MCF 10A (cell line): Measurements from ENCODE around the gene PPFIA2. TPM values are rescaled to one million over a fixed set of nuclear protein-coding genes. Genes with fewer than 3 reads are reported as not detected.

Experiments
- BruUV-seq: library from RNA; stranded (reverse); fragments of 400-500 nt; replicated peaks from 2 replicates; lab custom pipeline; 2021; lab: Mats Ljungman, UMichigan
- CTCF ChIA-PET: fragments of 300-600 bp; sonication (Branson Sonifier 250); formaldehyde crosslinking; extraction: SDS; loops from one replicate; lab custom pipeline; 2021; ENCODE audit warnings: antibody characterized with exemption, inconsistent platforms; lab: Yijun Ruan, JAX
- POLR2A ChIA-PET: fragments of 300-600, 350-650 bp; sonication (Branson Sonifier 250); formaldehyde crosslinking; extraction: SDS; loops from one replicate; lab custom pipeline; 2020; ENCODE audit warnings: antibody characterized with exemption, inconsistent platforms; lab: Yijun Ruan, JAX
- DNase-seq: peaks from one replicate; pipeline ENCODE4 v3.0.0-alpha.2; 2018; ENCODE audit not compliant: unreplicated experiment
- H3K27ac Mint-ChIP-seq: one replicate; pipeline ENCODE4 v1.8.0; 2022; ENCODE audit warnings: mild to moderate bottlenecking, low read depth, mixed read lengths; ENCODE audit not compliant: unreplicated experiment
- H3K27me3 Mint-ChIP-seq: one replicate; pipeline ENCODE4 v1.8.0; 2022; ENCODE audit warnings: mixed read lengths; ENCODE audit not compliant: insufficient read depth, unreplicated experiment
- H3K36me3 Mint-ChIP-seq: one replicate; pipeline ENCODE4 v1.8.0; 2022; ENCODE audit warnings: mild to moderate bottlenecking, moderate library complexity, mixed read lengths; ENCODE audit not compliant: insufficient read depth, unreplicated experiment
- H3K4me1 Mint-ChIP-seq: one replicate; pipeline ENCODE4 v1.8.0; 2022; ENCODE audit warnings: mixed read lengths; ENCODE audit not compliant: insufficient read depth, unreplicated experiment
- H3K4me3 Mint-ChIP-seq: one replicate; pipeline ENCODE4 v1.8.0; 2022; ENCODE audit warnings: mild to moderate bottlenecking, moderate library complexity, mixed read lengths; ENCODE audit not compliant: unreplicated experiment
- H3K9me3 Mint-ChIP-seq: one replicate; pipeline ENCODE4 v1.8.0; 2022; ENCODE audit warnings: mixed read lengths; ENCODE audit not compliant: unreplicated experiment
- CTCF ChIP-seq: fragments of 200-600 bp; IDR thresholded peaks from one replicate; pipeline ENCODE4 v1.8.0; 2022; ENCODE audit warnings: antibody characterized with exemption, mild to moderate bottlenecking; ENCODE audit not compliant: unreplicated experiment
- intact Hi-C: fragments of 100-400 bp; cut with micrococcal nuclease; formaldehyde crosslinking; loops from 2 replicates; pipeline ENCODE4 v1.14.1; 2022
- total RNA-seq: library from RNA; stranded (reverse); gene quantifications from 2 replicates; pipeline ENCODE4 v1.2.3, GENCODE V29; 2022

Gene PPFIA2
- total RNA-seq, 1 experiment from 2014 or later = 2.2 TPM

GRCh38 chr12:81253360-81253759 is 505.8 kb downstream of the PPFIA2 start:
- no peak overlapping the region for H3K27ac Mint-ChIP-seq
- no peaks in the 10 kb centered on the region for H3K36me3 Mint-ChIP-seq
- intact Hi-C loops = loop anchor here (10.0 kb wide), 1 partner anchor 109 kb away; no protein-coding TSS in a partner anchor
- TF ChIP-seq CTCF = no peak
- no peak for DNase-seq
- no peak overlapping the region for H3K4me3 Mint-ChIP-seq
- no peaks in the 10 kb centered on the region for H3K4me1 Mint-ChIP-seq
- BruUV-seq = no TSS peak
- H3K27me3 Mint-ChIP-seq = peaks cover 71% of the 10 kb centered on the region
- ChIA-PET CTCF (no interaction called here), POLR2A (no interaction called here)
- no peaks in the 10 kb centered on the region for H3K9me3 Mint-ChIP-seq

DNA sequence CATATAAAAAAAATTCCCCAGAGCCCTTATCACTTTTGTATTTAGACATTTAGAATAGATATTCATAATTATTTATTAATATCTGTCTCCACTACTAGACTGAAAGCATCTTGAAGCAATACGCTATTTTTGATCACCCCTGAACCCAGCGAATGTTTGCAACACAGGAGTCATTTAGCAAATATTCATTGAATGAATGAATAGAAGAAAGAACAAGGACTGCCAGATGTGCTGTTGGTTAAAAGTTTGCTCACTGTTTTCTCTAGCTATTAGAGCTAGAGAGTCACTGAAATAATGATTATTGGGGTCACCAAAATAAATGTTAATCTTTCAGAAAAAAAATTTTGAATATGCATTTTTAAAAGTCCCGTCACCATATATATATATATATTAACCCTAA is 506.9 kb downstream of the PPFIA2 start:
- ChIA-PET CTCF (no interaction called here), POLR2A (no interaction called here)
- Mint-ChIP-seq H3K36me3 (no peaks in the 10 kb centered on the region), H3K9me3 (no peaks in the 10 kb centered on the region), H3K4me3 (no peak overlapping the region), H3K27me3 (peaks cover 74% of the 10 kb centered on the region), H3K27ac (no peak overlapping the region), H3K4me1 (no peaks in the 10 kb centered on the region)
- intact Hi-C loops = loop anchor here (10.0 kb wide), 1 partner anchor 107 kb away; no protein-coding TSS in a partner anchor
- no peak for TF ChIP-seq CTCF
- DNase-seq = no peak
- BruUV-seq = no TSS peak

- no peak for DNase-seq
- POLR2A ChIA-PET = no interaction called here
- CTCF ChIA-PET = interaction anchor here (0.6 kb wide), 1 partner anchor 1716 kb away, joined by 4 read pairs; no protein-coding TSS in a partner anchor
- intact Hi-C loops = loop anchor here (10.0 kb wide), 1 partner anchor 105 kb away; no protein-coding TSS in a partner anchor
- TF ChIP-seq CTCF = no peak
- H3K27me3 Mint-ChIP-seq = peaks cover 62% of the 10 kb centered on the region
- no peak overlapping the region for H3K4me3 Mint-ChIP-seq
- no peak overlapping the region for H3K27ac Mint-ChIP-seq
- no peaks in the 10 kb centered on the region for H3K4me1 Mint-ChIP-seq
- no peaks in the 10 kb centered on the region for H3K36me3 Mint-ChIP-seq
- no TSS peak for BruUV-seq
- no peaks in the 10 kb centered on the region for H3K9me3 Mint-ChIP-seq
These were observed 509.2 kb downstream of the PPFIA2 start for GRCh38 chr12:81249976-81250375.

- H3K27ac Mint-ChIP-seq = no peak overlapping the region
- no peak for DNase-seq
- H3K27me3 Mint-ChIP-seq = peaks cover 30% of the 10 kb centered on the region
- ChIA-PET POLR2A (no interaction called here), CTCF (no interaction called here)
- intact Hi-C loops = no loop called here
- no peaks in the 10 kb centered on the region for H3K4me1 Mint-ChIP-seq
- no peak for TF ChIP-seq CTCF
- no peak overlapping the region for H3K4me3 Mint-ChIP-seq
- no TSS peak for BruUV-seq
- H3K9me3 Mint-ChIP-seq = no peaks in the 10 kb centered on the region
- H3K36me3 Mint-ChIP-seq = no peaks in the 10 kb centered on the region
These were observed 513.1 kb downstream of the PPFIA2 start for GRCh38 chr12:81245907-81246570.
